ENCODE results near the gene RNF144A.

Gene RNF144A

GRCh38 chr2:7032371-7032770, 115.2 kb downstream of the RNF144A start:
- no peak for TF ChIP-seq CTCF (conservative IDR thresholded peaks at IDR 0.05; ENCODE audit: low read length)
- no peak overlapping the region for H3K4me3 ChIP-seq (ENCODE audit: low read length)
- DNase-seq (ENCODE audit: low read depth): no peak

- no peak overlapping the region for H3K4me3 ChIP-seq (ENCODE audit: low read length)
- no peak for TF ChIP-seq CTCF (conservative IDR thresholded peaks at IDR 0.05; ENCODE audit: low read length)
- DNase-seq (ENCODE audit: low read depth): no peak
Measured at GRCh38 chr2:7033136-7033960, 116.1 kb downstream of the RNF144A start.

- no peak for DNase-seq (ENCODE audit: low read depth)
- TF ChIP-seq CTCF (conservative IDR thresholded peaks at IDR 0.05; ENCODE audit: low read length): peak; percentile 31
- no peak overlapping the region for H3K4me3 ChIP-seq (ENCODE audit: low read length)
Measured at GRCh38 chr2:7034303-7034702, 117.1 kb downstream of the RNF144A start.

GRCh38 chr2:7035884-7036283, 118.7 kb downstream of the RNF144A start:
- H3K4me3 ChIP-seq (ENCODE audit: low read length): no peak overlapping the region
- no peak for TF ChIP-seq CTCF (conservative IDR thresholded peaks at IDR 0.05; ENCODE audit: low read length)
- no peak for DNase-seq (ENCODE audit: low read depth)

GRCh38 chr2:7037340-7038333, 120.4 kb downstream of the RNF144A start:
- H3K4me3 ChIP-seq (ENCODE audit: low read length): no peak overlapping the region
- DNase-seq (ENCODE audit: low read depth): peak; percentile 65

GRCh38 chr2:7040547-7040946, 123.3 kb downstream of the RNF144A start:
- no peak for DNase-seq (ENCODE audit: low read depth)
- TF ChIP-seq CTCF (conservative IDR thresholded peaks at IDR 0.05; ENCODE audit: low read length): no peak
- no peak overlapping the region for H3K4me3 ChIP-seq (ENCODE audit: low read length)

More at GRCh38 chr2:7037340-7038333, 120.4 kb downstream of the RNF144A start:
- peak; percentile 84 for TF ChIP-seq CTCF (conservative IDR thresholded peaks at IDR 0.05; ENCODE audit: low read length)
